Activated T-cell treated with anti-CD3 and anti-CD28 coated beads, Interleukin-2, amount 50 U/mL, for 72 hours (primary cell): ENCODE results near the gene P4HB. TPM values are rescaled to one million over a fixed set of nuclear protein-coding genes. Genes with fewer than 3 reads are reported as not detected.

Experiments
- ATAC-seq, 2 donors: fragments of 150-1000 bp; cut with Tn5 transposase; replicated peaks in 1 of 2; 2 replicates each; pipeline ENCODE4 v1.10.0; 2021; ENCODE audit warnings: moderate library complexity in 2 of 2, mild to moderate bottlenecking in 1 of 2
- DNase-seq, 2 donors: peaks; one replicate each; pipeline ENCODE4 v3.0.0; 2021 to 2022; ENCODE audit warnings: mixed read lengths in 1 of 2
- H3K27ac Mint-ChIP-seq: one replicate; pipeline ENCODE4 v1.8.0; 2022; ENCODE audit warnings: mild to moderate bottlenecking, moderate library complexity, mixed read lengths
- H3K27me3 Mint-ChIP-seq: one replicate; pipeline ENCODE4 v1.8.0; 2022; ENCODE audit warnings: low read depth, mixed read lengths
- H3K36me3 Mint-ChIP-seq, 2 donors: one replicate each; pipeline ENCODE4 v1.8.0; 2022; ENCODE audit warnings: mixed read lengths in 2 of 2, mild to moderate bottlenecking in 1 of 2; ENCODE audit not compliant: insufficient read depth in 2 of 2
- H3K4me1 Mint-ChIP-seq: one replicate; pipeline ENCODE4 v1.8.0; 2022; ENCODE audit warnings: low read depth, mixed read lengths
- H3K4me3 Mint-ChIP-seq, 2 donors: one replicate each; pipeline ENCODE4 v1.8.0; 2022; ENCODE audit warnings: mild to moderate bottlenecking in 2 of 2, mixed read lengths in 2 of 2, moderate library complexity in 2 of 2
- H3K9me3 Mint-ChIP-seq, 2 donors: one replicate each; pipeline ENCODE4 v1.8.0; 2022; ENCODE audit warnings: mixed read lengths in 2 of 2
- total RNA-seq, 2 donors: library from RNA; stranded (reverse); gene quantifications; one replicate each; pipeline ENCODE4 v1.2.3, GENCODE V29; 2022

Gene P4HB
- total RNA-seq, 2 donors from 2014 or later, result 430 to 436 TPM

- peaks cover 0 to 6% of the 10 kb centered on the region in 2 donors for H3K36me3 Mint-ChIP-seq
- peak; percentile 98 to 99 for DNase-seq
- peak within 1 kb of the TSS; percentile 96 for H3K27ac Mint-ChIP-seq
- H3K9me3 Mint-ChIP-seq, result no peaks in the 10 kb centered on the region
- peak; percentile 82 to 85 for ATAC-seq
- H3K4me1 Mint-ChIP-seq, result peaks cover 37% of the 10 kb centered on the region
- H3K4me3 Mint-ChIP-seq, result peak within 1 kb of the TSS; percentile 97 to 98
- H3K27me3 Mint-ChIP-seq, result no peaks in the 10 kb centered on the region
Measured at GRCh38 chr17:81833160-81833920, 27.0 kb downstream of the P4HB start, which contains the start of gene MCRIP1. Gene MCRIP1 (minus strand): TSS chr17:81833291. CDS start chr17:81824506, 8,785 bp downstream.

- Mint-ChIP-seq H3K36me3 (peaks cover 0 to 6% of the 10 kb centered on the region in 2 donors), H3K27ac (peak overlapping the region; percentile 96), H3K27me3 (no peaks in the 10 kb centered on the region), H3K9me3 (no peaks in the 10 kb centered on the region), H3K4me1 (peaks cover 37% of the 10 kb centered on the region), H3K4me3 (peak overlapping the region; percentile 97 to 98)
- ATAC-seq (peak; percentile 48 to 54), DNase-seq (peak; percentile 67 to 72)
Measured at GRCh38 chr17:81832608-81833159, 27.7 kb downstream of the P4HB start.

GRCh38 chr17:81831957-81832607 is 28.3 kb downstream of the P4HB start:
- Mint-ChIP-seq H3K27me3 (no peaks in the 10 kb centered on the region), H3K27ac (peak overlapping the region; percentile 96)

GRCh38 chr17:81831563-81831956 is 28.8 kb downstream of the P4HB start:
- ATAC-seq, result no peak
- Mint-ChIP-seq H3K27ac (peak overlapping the region; percentile 96), H3K9me3 (no peaks in the 10 kb centered on the region), H3K27me3 (no peaks in the 10 kb centered on the region), H3K36me3 (peaks cover 0 to 6% of the 10 kb centered on the region in 2 donors), H3K4me3 (peak overlapping the region; percentile 97 to 98), H3K4me1 (peaks cover 37% of the 10 kb centered on the region)
- peak in 1 of 2 donors; percentile 15 for DNase-seq

More at GRCh38 chr17:81831957-81832607, 28.3 kb downstream of the P4HB start:
- Mint-ChIP-seq H3K9me3 (no peaks in the 10 kb centered on the region), H3K4me1 (peaks cover 37% of the 10 kb centered on the region), H3K36me3 (peaks cover 0 to 6% of the 10 kb centered on the region in 2 donors), H3K4me3 (peak overlapping the region; percentile 97 to 98)
- DNase-seq, result peak; percentile 54 to 62
- ATAC-seq, result peak; percentile 31 to 44

GRCh38 chr17:81829858-81830257 is 30.5 kb downstream of the P4HB start:
- ATAC-seq, result no peak
- Mint-ChIP-seq H3K36me3 (peaks cover 0 to 6% of the 10 kb centered on the region in 2 donors), H3K27me3 (no peaks in the 10 kb centered on the region), H3K4me1 (peaks cover 30% of the 10 kb centered on the region), H3K4me3 (peak overlapping the region in 1 of 2 donors; percentile 51), H3K27ac (no peak overlapping the region), H3K9me3 (no peaks in the 10 kb centered on the region)
- no peak for DNase-seq

GRCh38 chr17:81828656-81829055 is 31.7 kb downstream of the P4HB start:
- Mint-ChIP-seq H3K4me3 (no peak overlapping the region), H3K27me3 (no peaks in the 10 kb centered on the region), H3K27ac (no peak overlapping the region), H3K9me3 (no peaks in the 10 kb centered on the region), H3K4me1 (peaks cover 25% of the 10 kb centered on the region), H3K36me3 (peaks cover 0 to 6% of the 10 kb centered on the region in 2 donors)
- ATAC-seq, result no peak
- DNase-seq, result no peak

- Mint-ChIP-seq H3K27me3 (no peaks in the 10 kb centered on the region), H3K27ac (no peak overlapping the region), H3K4me3 (no peak overlapping the region), H3K9me3 (no peaks in the 10 kb centered on the region), H3K4me1 (peaks cover 12% of the 10 kb centered on the region), H3K36me3 (no peaks in the 10 kb centered on the region)
- DNase-seq, result no peak
- ATAC-seq, result no peak
Measured at GRCh38 chr17:81825841-81826466, 34.4 kb downstream of the P4HB start.

GRCh38 chr17:81824595-81824994 is 35.7 kb downstream of the P4HB start:
- H3K27ac Mint-ChIP-seq, result no peak overlapping the region
- DNase-seq, result no peak
- ATAC-seq, result no peak

GRCh38 chr17:81823820-81824550 is 36.4 kb downstream of the P4HB start:
- H3K27me3 Mint-ChIP-seq, result no peaks in the 10 kb centered on the region
- H3K36me3 Mint-ChIP-seq, result no peaks in the 10 kb centered on the region
- H3K9me3 Mint-ChIP-seq, result no peaks in the 10 kb centered on the region
- H3K4me1 Mint-ChIP-seq, result peaks cover 4% of the 10 kb centered on the region
- H3K27ac Mint-ChIP-seq, result no peak overlapping the region
- no peak overlapping the region for H3K4me3 Mint-ChIP-seq
- DNase-seq (no peak), ATAC-seq (no peak)

More at GRCh38 chr17:81824595-81824994, 35.7 kb downstream of the P4HB start:
- Mint-ChIP-seq H3K4me1 (peaks cover 4% of the 10 kb centered on the region), H3K27me3 (no peaks in the 10 kb centered on the region), H3K4me3 (no peak overlapping the region), H3K9me3 (no peaks in the 10 kb centered on the region), H3K36me3 (no peaks in the 10 kb centered on the region)

GRCh38 chr17:81822996-81823819 is 37.1 kb downstream of the P4HB start:
- Mint-ChIP-seq H3K9me3 (no peaks in the 10 kb centered on the region), H3K36me3 (no peaks in the 10 kb centered on the region), H3K4me1 (peaks cover 4% of the 10 kb centered on the region), H3K4me3 (no peak overlapping the region), H3K27ac (no peak overlapping the region), H3K27me3 (no peaks in the 10 kb centered on the region)
- DNase-seq, result no peak
- ATAC-seq, result no peak

GRCh38 chr17:81822312-81822637 is 38.1 kb downstream of the P4HB start:
- peaks cover 7% of the 10 kb centered on the region for H3K27me3 Mint-ChIP-seq
- ATAC-seq, result no peak
- H3K36me3 Mint-ChIP-seq, result no peaks in the 10 kb centered on the region
- no peaks in the 10 kb centered on the region for H3K9me3 Mint-ChIP-seq
- no peak for DNase-seq
- no peak overlapping the region for H3K27ac Mint-ChIP-seq
- no peak overlapping the region for H3K4me3 Mint-ChIP-seq
- peaks cover 4% of the 10 kb centered on the region for H3K4me1 Mint-ChIP-seq
